Measurements from ENCODE around the gene NAT8.
"Not testable (repeated sequence)": the region's sequence is repeated elsewhere in the genome, so short reads cannot be mapped to it uniquely, and the experiment has no call there.

DNA sequence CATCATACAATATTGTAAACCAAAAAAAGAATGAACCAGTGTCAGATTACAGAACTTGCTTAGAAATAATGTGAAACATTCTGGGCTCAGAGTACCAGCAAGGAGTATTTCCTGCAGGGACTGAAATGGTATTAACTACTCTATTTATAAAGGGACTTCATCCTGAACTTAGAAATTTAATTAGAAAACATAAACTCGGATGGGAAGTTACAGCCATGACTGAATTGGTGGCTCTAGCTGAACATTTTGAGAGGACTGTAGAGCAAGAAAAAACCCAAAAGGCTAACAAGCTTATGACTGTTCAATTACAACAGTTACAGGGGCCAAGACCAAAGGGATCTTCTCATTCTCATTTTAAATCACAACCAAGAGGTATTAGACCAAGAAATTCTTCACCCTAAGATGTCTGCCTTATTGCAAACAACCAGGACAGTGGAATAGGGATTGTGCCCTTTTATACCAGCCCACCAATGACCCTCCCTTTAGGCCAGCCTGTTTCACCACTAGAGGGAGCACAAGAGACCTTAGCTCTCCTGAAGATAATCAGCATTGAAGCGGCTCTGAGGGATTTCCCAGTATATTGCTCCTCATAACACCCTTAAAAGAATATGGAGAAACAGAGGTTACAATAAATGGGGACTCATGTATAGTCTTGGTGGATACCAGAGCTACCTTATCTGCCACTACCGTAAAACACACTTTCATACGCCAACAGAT is 48.3 kb upstream of the NAT8 start:
- peak; percentile 38 to 61 for TF ChIP-seq CTCF (conservative IDR thresholded peaks at IDR 0.05 in 1 of 2, IDR thresholded peaks at IDR 0.05 in 1 of 2; ENCODE audit: low read depth in 1 of 2, low read length in 2 of 2)
- not testable (repeated sequence) for TF ChIP-seq EZH2 (IDR thresholded peaks at IDR 0.05; ENCODE audit: low read length, missing control alignments)

All from fibroblast of lung (primary cell).